Astrocyte (in vitro differentiated cells and primary cell): ENCODE results near the gene PIP4K2A. TPM values are rescaled to one million over a fixed set of nuclear protein-coding genes. Genes with fewer than 3 reads are reported as not detected.

Experiments
- DNase-seq: peaks from one replicate; pipeline ENCODE4 v3.0.0-alpha.2; 2010; ENCODE audit warnings: low read depth
- FAIRE-seq: peaks from 2 replicates; lab custom pipeline; 2011; peaks lifted over from hg19 to GRCh38; lab: Jason Lieb, UNC
- H2AFZ ChIP-seq: 2 replicates; pipeline ENCODE4 v1.6.0; 2012; ENCODE audit warnings: low read depth, low read length, inconsistent platforms
- H3K27ac ChIP-seq: 2 replicates; pipeline ENCODE4 v1.5.1; 2011; ENCODE audit warnings: low read depth, low read length, inconsistent platforms
- H3K27me3 ChIP-seq: 2 replicates; pipeline ENCODE4 v1.6.0; 2011; ENCODE audit warnings: low read length, inconsistent platforms; ENCODE audit not compliant: insufficient read depth
- H3K36me3 ChIP-seq: 2 replicates; pipeline ENCODE4 v1.5.1; 2011; ENCODE audit warnings: low read length, inconsistent platforms; ENCODE audit not compliant: insufficient read depth
- H3K4me1 ChIP-seq: 2 replicates; pipeline ENCODE4 v1.5.1; 2011; ENCODE audit warnings: low read length, inconsistent platforms; ENCODE audit not compliant: insufficient read depth
- H3K4me2 ChIP-seq: 2 replicates; pipeline ENCODE4 v1.6.0; 2012; ENCODE audit warnings: low read length, inconsistent platforms
- H3K4me3 ChIP-seq: 2 replicates; pipeline ENCODE4 v1.5.1; 2011; ENCODE audit warnings: low read depth, mild to moderate bottlenecking, low read length, inconsistent platforms; ENCODE audit not compliant: insufficient read depth
- H3K79me2 ChIP-seq: 2 replicates; pipeline ENCODE4 v1.6.0; 2012; ENCODE audit warnings: mild to moderate bottlenecking, low read length, inconsistent platforms; ENCODE audit not compliant: insufficient read depth
- H3K9ac ChIP-seq: 2 replicates; pipeline ENCODE4 v1.6.0; 2012; ENCODE audit warnings: mild to moderate bottlenecking, low read length, inconsistent platforms
- H3K9me3 ChIP-seq: 2 replicates; pipeline ENCODE4 v1.5.1; 2012; ENCODE audit warnings: low read depth, mild to moderate bottlenecking, low read length, inconsistent platforms; ENCODE audit not compliant: insufficient read depth
- H4K20me1 ChIP-seq: 2 replicates; pipeline ENCODE4 v1.6.0; 2012; ENCODE audit warnings: low read length, inconsistent platforms; ENCODE audit not compliant: insufficient read depth
- H3K27ac Mint-ChIP-seq: one replicate; pipeline ENCODE4 v1.8.0; 2021; ENCODE audit warnings: mild to moderate bottlenecking, mixed read lengths; ENCODE audit not compliant: unreplicated experiment
- H3K27me3 Mint-ChIP-seq: one replicate; pipeline ENCODE4 v1.8.0; 2021; ENCODE audit warnings: low read depth, mixed read lengths; ENCODE audit not compliant: unreplicated experiment
- H3K36me3 Mint-ChIP-seq: one replicate; pipeline ENCODE4 v1.8.0; 2021; ENCODE audit warnings: low read depth, mixed read lengths; ENCODE audit not compliant: unreplicated experiment
- H3K4me1 Mint-ChIP-seq: one replicate; pipeline ENCODE4 v1.8.0; 2021; ENCODE audit warnings: low read depth, mixed read lengths; ENCODE audit not compliant: unreplicated experiment
- H3K4me3 Mint-ChIP-seq: one replicate; pipeline ENCODE4 v1.8.0; 2021; ENCODE audit warnings: mild to moderate bottlenecking, moderate library complexity, mixed read lengths; ENCODE audit not compliant: unreplicated experiment
- H3K9me3 Mint-ChIP-seq: one replicate; pipeline ENCODE4 v1.8.0; 2021; ENCODE audit warnings: mild to moderate bottlenecking, mixed read lengths; ENCODE audit not compliant: unreplicated experiment
- EZH2 ChIP-seq: IDR thresholded peaks from 2 replicates; pipeline ENCODE4 v1.6.1; 2012; ENCODE audit warnings: mild to moderate bottlenecking, low read length, inconsistent platforms; ENCODE audit not compliant: insufficient read depth
- total RNA-seq: library from RNA; stranded (reverse); gene quantifications from 2 replicates; pipeline ENCODE4 v1.2.1, GENCODE V29; 2021
- TF ChIP-seq, protein P1 (sequence below): IDR thresholded peaks from 2 replicates; pipeline ENCODE4 v1.5.1; 2011; ENCODE audit warnings: low read depth, mild to moderate bottlenecking, inconsistent platforms, low read length, moderate library complexity; ENCODE audit not compliant: insufficient read depth

PIP4K2A gene
- total RNA-seq, 1 donor from 2014 or later = 36.8 TPM

GRCh38 chr10:22679608-22680007 is 34.8 kb downstream of the PIP4K2A start:
- Mint-ChIP-seq H3K4me3 (no peak overlapping the region), H3K9me3 (no peaks in the 10 kb centered on the region), H3K27ac (no peak overlapping the region), H3K4me1 (peaks cover 43% of the 10 kb centered on the region), H3K36me3 (peaks cover 2% of the 10 kb centered on the region), H3K27me3 (no peaks in the 10 kb centered on the region)
- no peak overlapping the region for H2AFZ ChIP-seq
- H3K9ac ChIP-seq = no peak overlapping the region
- no peaks in the 10 kb centered on the region for H3K36me3 ChIP-seq
- H4K20me1 ChIP-seq = peaks cover 63% of the 10 kb centered on the region
- no peak for DNase-seq
- peaks cover 82% of the 10 kb centered on the region for H3K79me2 ChIP-seq
- no peak overlapping the region for H3K4me2 ChIP-seq
- FAIRE-seq = no peak
- peaks cover 31% of the 10 kb centered on the region for H3K4me1 ChIP-seq
- H3K4me3 ChIP-seq = no peak overlapping the region
- H3K27ac ChIP-seq = no peak overlapping the region
- no peaks in the 10 kb centered on the region for H3K27me3 ChIP-seq
- TF ChIP-seq, protein P1, sequence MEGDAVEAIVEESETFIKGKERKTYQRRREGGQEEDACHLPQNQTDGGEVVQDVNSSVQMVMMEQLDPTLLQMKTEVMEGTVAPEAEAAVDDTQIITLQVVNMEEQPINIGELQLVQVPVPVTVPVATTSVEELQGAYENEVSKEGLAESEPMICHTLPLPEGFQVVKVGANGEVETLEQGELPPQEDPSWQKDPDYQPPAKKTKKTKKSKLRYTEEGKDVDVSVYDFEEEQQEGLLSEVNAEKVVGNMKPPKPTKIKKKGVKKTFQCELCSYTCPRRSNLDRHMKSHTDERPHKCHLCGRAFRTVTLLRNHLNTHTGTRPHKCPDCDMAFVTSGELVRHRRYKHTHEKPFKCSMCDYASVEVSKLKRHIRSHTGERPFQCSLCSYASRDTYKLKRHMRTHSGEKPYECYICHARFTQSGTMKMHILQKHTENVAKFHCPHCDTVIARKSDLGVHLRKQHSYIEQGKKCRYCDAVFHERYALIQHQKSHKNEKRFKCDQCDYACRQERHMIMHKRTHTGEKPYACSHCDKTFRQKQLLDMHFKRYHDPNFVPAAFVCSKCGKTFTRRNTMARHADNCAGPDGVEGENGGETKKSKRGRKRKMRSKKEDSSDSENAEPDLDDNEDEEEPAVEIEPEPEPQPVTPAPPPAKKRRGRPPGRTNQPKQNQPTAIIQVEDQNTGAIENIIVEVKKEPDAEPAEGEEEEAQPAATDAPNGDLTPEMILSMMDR = no peak
- TF ChIP-seq EZH2 = no peak
- no peaks in the 10 kb centered on the region for H3K9me3 ChIP-seq

DNA sequence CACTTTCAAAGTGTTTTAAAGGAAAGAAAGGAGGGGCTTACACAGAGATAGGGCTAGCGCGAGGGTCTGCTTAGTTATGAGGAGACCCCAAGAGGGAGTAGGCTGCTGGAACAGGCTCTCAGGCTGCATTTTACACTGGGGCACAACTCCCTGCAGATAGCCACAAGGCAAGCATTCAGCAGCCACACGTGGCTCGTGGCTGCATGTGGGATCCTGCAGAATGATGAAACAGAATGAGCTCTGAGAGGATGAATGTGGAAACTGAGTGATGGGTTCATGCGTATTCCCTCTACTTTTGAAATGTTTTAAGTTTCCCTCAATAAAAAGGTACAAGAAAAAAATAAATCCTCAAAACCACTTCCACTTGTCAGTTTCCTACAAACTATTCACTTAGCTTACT is 37.0 kb downstream of the PIP4K2A start:
- Mint-ChIP-seq H3K27ac (no peak overlapping the region), H3K27me3 (no peaks in the 10 kb centered on the region), H3K4me1 (peaks cover 35% of the 10 kb centered on the region), H3K4me3 (no peak overlapping the region), H3K36me3 (peaks cover 2% of the 10 kb centered on the region), H3K9me3 (no peaks in the 10 kb centered on the region)
- Histone ChIP-seq H3K9me3 (no peaks in the 10 kb centered on the region), H3K4me3 (no peak overlapping the region), H3K27me3 (no peaks in the 10 kb centered on the region), H3K4me1 (peaks cover 13% of the 10 kb centered on the region), H3K9ac (no peak overlapping the region), H4K20me1 (peaks cover 64% of the 10 kb centered on the region), H3K36me3 (no peaks in the 10 kb centered on the region), H3K79me2 (peaks cover 87% of the 10 kb centered on the region), H3K4me2 (no peak overlapping the region), H3K27ac (no peak overlapping the region), H2AFZ (no peak overlapping the region)
- no peak for DNase-seq
- no peak for FAIRE-seq
- TF ChIP-seq, protein P1 = no peak
- TF ChIP-seq EZH2 = no peak

DNA sequence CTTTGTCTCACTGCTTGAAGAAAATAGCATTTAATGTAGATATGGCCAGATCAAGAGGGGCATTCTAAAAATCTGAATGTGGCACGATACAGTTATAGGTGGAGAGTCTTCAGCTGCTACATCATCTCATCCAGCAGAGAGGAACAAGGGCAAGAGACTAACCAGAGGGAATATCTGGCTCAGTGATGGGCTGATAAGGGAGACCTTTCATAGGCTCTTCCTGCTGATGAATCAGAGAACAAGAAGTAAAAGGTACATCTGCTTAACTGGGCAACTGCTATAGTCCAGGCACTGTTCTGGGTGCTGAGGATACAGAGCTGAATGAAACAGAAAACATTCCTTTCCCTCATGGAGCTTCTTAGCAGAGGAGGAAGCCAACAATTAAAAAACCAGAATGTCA is 37.9 kb downstream of the PIP4K2A start:
- H3K27ac Mint-ChIP-seq = no peak overlapping the region
- H3K36me3 ChIP-seq = no peaks in the 10 kb centered on the region

More for the DNA sequence above, 37.9 kb downstream of the PIP4K2A start:
- FAIRE-seq = no peak
- no peak for DNase-seq
- Histone ChIP-seq H3K9me3 (no peaks in the 10 kb centered on the region), H3K27me3 (no peaks in the 10 kb centered on the region), H3K9ac (no peak overlapping the region), H3K4me1 (peaks cover 4% of the 10 kb centered on the region), H3K4me2 (no peak overlapping the region), H2AFZ (no peak overlapping the region), H3K27ac (no peak overlapping the region), H3K4me3 (no peak overlapping the region), H4K20me1 (peaks cover 67% of the 10 kb centered on the region), H3K79me2 (peaks cover 96% of the 10 kb centered on the region)
- H3K4me1 Mint-ChIP-seq = peaks cover 35% of the 10 kb centered on the region
- H3K27me3 Mint-ChIP-seq = no peaks in the 10 kb centered on the region
- H3K36me3 Mint-ChIP-seq = peaks cover 2% of the 10 kb centered on the region
- TF ChIP-seq, protein P1 = no peak
- no peak for TF ChIP-seq EZH2
- no peak overlapping the region for H3K4me3 Mint-ChIP-seq
- no peaks in the 10 kb centered on the region for H3K9me3 Mint-ChIP-seq
